Stomach (tissue), 4 donors: ENCODE measurements around the gene PLA2G5.

Experiments
- CTCF ChIP-seq, 7 experiments: fragments of 450-650 bp in 4 of 7; fragments of 200-600 bp in 3 of 7; sonication (generic) in 3 of 7; IDR thresholded peaks; one replicate each; pipeline ENCODE4 v1.5.1; 2016 to 2019; ENCODE audit warnings: antibody characterized with exemption in 7 of 7, control low read depth in 2 of 7, mild to moderate bottlenecking in 1 of 7
- EP300 ChIP-seq: sonication (generic); formaldehyde crosslinking; IDR thresholded peaks from one replicate; pipeline ENCODE4 v1.6.1; 2017; ENCODE audit warnings: antibody characterized with exemption
- POLR2A ChIP-seq, 4 donors: fragments of 450-650 bp; IDR thresholded peaks; one replicate each; pipeline ENCODE4 v1.6.1; 2016; ENCODE audit warnings: antibody characterized with exemption in 4 of 4, control low read depth in 2 of 4, mild to moderate bottlenecking in 1 of 4, moderate library complexity in 1 of 4

GRCh38 chr1:20109223-20109856 is 39.3 kb downstream of the PLA2G5 start:
- no peak for TF ChIP-seq CTCF (IDR thresholded peaks at IDR 0.05)
- no peak for TF ChIP-seq EP300
- TF ChIP-seq POLR2A (IDR thresholded peaks at IDR 0.05) = no peak
